CD1c-positive myeloid dendritic cell (primary cell): ENCODE results near the gene SH3GL3.

Experiments used
- DNase-seq: peaks from one replicate; pipeline ENCODE4 v3.0.0-alpha.2; 2016; ENCODE audit errors: extremely low spot score

The SH3GL3 gene

DNA sequence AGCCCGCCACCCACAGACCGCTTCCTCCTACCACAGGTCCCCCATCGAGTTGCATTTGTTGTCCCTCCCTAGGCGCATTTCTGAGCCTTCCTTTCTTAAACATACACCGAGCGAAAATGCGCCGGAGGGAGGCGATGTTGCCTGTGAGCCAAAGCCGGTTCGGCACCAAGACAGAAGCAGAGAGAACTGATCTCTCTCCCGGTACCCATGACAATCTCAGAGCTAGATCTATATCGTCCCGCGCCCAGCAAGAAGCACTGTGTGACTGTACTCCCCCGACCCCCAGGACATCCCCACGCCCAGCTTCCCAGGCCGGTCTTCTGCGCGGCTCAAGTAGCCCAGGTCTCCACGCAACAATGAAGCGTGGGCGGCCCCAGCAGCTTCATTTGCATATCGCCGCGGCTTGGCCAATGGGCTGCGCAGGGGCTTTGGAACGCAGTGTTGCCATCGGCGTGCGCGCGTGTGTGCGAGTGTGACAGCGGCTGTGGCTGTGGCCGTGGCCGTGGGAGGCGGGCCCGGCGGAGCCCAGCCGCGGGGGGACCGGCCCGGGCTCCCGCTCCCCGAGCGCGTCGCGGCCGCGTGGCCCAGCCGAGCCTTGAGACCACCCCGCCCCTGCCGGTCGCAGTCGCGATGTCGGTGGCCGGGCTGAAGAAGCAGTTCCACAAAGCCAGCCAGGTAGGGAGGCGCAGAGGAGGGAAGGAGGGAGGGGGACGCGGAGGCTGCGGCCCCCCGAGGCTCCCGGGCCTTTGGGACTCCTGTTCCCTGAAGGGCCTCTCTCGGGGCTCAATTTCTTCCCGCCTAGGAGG lies at the start of gene SH3GL3:
Gene SH3GL3 (plus strand): TSS at position 438 of the 806 bp plus-strand sequence. CDS start 193 bp downstream, at position 631.
- DNase-seq = peak; percentile 65

GRCh38 chr15:83398626-83399025 lies 48.5 kb upstream of the SH3GL3 start:
- no peak for DNase-seq

GRCh38 chr15:83404121-83404520 lies 43.0 kb upstream of the SH3GL3 start:
- no peak for DNase-seq

DNA sequence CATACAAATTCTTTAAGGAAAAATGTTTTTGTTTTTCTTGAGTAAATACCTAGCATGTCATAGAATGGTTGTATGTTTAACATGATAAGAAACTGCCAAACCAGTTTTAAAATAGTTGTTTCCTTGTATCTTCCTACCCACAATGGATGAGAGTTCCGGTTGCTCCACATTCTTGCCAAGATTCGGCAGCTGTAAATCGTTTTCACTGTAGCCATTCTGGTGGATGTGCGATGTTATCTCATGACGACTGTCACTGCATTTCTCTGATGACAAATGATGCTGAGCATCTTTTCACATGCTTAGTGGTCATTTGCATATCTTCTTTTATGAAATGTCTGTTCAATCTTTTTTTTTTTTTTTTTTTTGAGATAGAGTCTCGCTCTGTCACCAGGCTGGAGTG lies 36.6 kb upstream of the SH3GL3 start:
- DNase-seq = no peak

- no peak for DNase-seq
Observed at GRCh38 chr15:83413054-83413719, 34.0 kb upstream of the SH3GL3 start.

GRCh38 chr15:83422081-83422480 lies 25.1 kb upstream of the SH3GL3 start:
- no peak for DNase-seq

DNA sequence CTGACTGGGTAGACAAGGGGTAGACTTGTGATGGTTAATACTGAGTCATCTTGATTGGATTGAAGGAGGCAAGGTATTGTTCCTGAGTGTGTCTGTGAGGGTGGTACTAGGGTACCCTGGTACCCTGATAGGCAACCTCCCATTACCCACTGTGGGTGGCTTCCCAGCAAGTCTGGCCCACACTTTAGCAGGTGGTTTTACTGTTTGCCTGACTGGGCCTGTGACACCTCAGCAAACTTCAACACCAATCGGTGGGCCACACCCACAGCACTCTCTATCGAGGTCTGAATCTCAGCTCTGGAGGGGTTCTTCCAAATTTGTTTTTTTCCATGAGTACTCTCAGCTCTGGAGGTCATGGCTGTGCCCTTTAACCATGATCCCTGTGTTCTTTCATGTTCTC lies 24.6 kb upstream of the SH3GL3 start:
- no peak for DNase-seq

DNA sequence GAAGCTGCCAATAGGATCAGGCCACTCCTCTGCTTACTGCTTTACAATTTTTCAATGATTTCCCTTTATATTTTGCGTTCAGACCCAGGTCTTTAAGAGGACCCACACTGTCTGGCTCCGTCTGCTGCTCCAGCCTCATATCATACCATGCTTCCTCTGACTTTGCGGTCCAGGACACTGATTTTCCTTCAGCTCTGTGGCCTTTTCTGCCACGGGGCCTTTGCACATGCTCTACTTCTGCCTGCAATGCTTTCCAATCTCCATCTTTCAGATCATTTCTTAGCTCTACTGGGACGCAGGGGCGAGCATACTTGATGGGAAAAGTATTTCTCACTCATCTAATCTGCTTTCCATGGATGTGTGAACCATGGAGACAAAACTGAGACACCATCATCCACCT lies 23.0 kb upstream of the SH3GL3 start:
- no peak for DNase-seq

- DNase-seq = no peak
Observed at GRCh38 chr15:83430441-83430840, 16.7 kb upstream of the SH3GL3 start.

GRCh38 chr15:83431521-83431920 lies 15.6 kb upstream of the SH3GL3 start:
- peak; percentile 4 for DNase-seq

DNA sequence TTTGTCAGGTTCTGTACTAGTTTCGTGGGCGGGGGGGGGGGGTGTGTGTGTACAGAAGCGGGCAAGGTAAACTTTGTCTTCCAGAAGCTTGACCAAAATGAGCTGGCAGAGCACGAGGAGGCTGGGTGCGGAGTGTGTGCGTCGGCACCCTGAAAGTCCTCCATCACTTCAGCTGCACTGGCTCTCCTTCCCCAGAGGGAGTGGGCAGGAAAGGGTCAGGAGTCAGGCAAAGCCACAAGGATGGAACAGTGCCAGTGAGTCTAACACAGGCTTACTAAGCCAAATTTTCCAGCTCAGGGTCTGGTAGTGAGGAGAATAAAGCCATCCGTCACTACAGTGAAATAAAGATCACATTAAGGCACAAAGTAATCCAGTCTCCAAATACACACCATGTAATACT lies 11.9 kb upstream of the SH3GL3 start:
- no peak for DNase-seq

DNA sequence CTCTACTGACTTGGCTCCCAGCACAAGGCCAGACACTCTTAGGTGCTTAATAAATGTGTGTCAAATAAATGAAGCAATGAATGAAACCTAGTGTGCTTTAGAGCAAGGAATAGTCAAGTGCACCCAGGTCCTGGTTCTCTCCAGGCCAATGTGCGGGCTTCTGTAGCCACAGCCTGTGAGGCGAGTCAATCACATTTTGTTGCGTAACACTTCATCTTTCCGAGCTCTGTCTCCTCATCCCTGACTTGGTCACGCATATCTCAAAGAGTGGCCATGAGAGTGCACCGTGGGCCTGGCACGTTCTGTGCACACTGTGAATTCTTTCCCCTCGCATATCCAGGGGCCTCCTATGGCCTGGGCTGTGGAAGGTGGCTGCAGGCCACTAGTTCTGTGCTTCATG lies 11.4 kb upstream of the SH3GL3 start:
- no peak for DNase-seq

DNA sequence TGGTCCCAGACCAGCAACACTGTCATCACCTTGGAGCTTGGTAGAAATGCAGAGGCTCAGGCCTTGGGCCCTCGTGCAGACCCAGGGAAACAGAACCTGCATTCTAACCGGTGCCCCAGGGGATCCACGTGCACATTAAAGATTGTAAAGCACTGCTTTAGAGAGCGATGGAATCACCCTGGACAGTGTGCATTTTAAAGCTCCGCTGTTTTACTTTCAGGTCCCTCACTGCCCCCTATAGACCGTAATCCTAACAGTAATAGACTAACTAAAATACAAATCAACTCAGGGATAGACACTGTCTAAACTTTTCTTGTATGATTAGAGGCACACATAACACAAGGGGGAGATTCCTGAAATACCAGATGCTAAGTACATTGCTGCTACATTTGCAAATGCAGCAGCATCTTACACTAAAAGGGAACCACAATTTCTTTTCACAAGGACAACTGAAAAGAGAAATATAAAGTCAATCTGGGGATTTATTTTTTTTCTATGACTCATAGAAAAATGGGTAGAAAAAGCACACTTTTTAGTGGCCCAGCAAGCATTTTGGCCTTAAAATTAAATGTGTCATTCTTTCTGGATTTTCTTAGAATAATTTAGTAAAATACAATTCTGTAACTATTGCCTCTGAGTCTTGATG lies 10.5 kb upstream of the SH3GL3 start:
- no peak for DNase-seq

DNA sequence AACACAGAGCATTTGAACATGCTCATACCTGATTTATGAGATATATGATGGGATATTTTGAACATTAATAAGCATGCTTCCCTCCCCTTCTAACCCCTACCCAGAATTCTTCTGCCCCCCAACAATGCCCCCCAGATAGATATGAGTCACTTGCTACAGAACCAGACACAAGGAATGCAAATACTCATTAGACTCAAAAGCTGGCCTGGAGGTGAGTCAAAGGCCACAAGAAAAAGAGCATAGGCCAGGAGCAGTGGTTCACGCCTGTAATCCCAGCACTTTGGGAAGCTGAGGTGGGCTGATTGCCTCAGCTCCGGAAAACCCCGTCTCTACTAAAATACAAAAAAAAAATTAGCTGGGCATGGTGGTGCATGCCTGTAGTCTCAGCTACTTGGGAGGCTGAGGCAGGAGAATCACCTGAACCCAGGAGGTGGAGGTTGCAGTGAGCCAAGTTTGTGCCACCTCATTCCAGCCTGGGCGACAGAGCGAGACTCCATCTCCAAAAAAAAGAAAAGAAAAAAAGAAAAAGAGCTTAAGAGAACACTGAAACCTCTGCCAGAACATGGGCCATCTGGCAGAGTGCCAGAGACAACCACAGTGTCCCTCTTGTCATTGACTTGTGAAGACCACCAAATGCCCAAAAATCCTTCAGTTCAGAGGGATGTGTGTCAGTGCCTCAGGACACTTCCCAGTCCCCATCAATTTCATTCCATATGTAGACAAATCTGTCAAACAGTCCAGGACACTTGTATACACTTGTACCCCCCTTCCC lies 3.9 kb upstream of the SH3GL3 start:
- DNase-seq = no peak

- no peak for DNase-seq
Observed at GRCh38 chr15:83444936-83445335, 2.2 kb upstream of the SH3GL3 start.

DNA sequence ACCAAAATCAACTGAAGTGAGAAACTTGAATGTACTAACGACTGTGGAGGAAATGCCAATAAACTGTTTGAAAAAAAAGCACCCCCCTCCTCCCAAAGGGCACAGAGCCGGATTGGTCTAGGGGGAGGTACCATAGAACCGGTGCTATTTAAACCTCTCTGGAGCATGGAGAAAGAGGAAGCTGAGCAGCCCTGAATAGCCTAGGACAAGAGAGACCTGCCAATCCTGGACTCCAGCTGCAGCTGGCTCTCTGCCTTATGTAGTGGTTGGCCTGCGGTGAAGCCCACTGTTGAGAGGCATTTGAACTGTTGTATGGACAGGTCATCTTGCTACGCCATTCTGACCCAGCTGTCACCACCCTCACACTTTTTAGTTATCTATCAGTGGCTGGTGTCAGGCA lies 1.5 kb upstream of the SH3GL3 start:
- DNase-seq = no peak

GRCh38 chr15:83446417-83446816 lies 724 bp upstream of the SH3GL3 start:
- no peak for DNase-seq

GRCh38 chr15:83449250-83449671 lies 2.1 kb downstream of the SH3GL3 start:
- DNase-seq = no peak

DNA sequence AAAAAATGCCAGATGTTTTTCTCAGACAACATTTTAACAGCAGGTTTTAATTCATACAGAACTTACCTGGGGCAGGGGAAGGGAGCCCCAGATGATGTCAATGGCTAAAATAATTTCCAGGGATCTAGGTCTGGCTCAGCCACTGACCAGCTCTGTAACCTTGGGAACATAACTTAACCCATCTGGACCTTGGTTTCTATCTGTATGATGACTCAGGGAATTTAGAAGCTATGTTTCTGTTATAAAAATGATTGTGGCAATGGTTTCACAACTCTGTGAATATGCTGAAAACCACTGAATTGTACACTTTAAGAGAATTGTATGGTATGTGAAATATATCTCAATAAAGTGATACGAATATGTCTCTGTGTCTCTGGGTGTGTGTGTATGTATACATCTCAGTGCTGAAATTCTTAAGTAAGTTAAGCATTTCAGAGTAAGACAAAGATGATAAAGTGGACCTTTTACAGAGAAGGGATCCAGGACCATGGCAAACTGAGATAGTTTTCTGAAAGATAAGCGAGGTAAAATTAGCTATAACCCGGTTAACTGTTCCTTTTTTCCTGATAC lies 2.9 kb downstream of the SH3GL3 start:
- no peak for DNase-seq

DNA sequence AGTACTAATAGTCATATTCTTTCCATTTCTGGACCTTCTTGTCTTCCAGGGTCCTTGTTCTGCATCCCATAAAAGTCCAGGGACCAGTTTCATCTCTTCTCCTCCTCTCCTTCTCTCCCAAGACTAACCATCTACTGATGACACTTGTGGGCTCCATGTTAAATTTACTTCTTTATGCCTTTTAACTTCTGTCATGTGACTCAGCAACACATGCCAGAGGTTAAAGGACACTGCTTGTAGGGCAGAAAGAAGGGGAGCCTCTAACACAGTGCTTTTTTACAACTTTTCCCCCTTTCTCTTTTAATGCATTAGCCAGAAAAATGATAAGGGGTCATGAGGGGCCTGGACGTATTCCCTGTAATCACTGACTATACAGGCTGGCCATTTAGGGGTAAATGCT lies 10.0 kb downstream of the SH3GL3 start:
- no peak for DNase-seq

GRCh38 chr15:83458381-83458780 lies 11.2 kb downstream of the SH3GL3 start:
- DNase-seq = no peak

- no peak for DNase-seq
Observed at GRCh38 chr15:83462026-83462425, 14.9 kb downstream of the SH3GL3 start.
